GM18873 (cell line): Measurements from ENCODE around the gene PPP3CA.
A peak's percentile ranks its signal among the peaks of the same experiment; 100 is the strongest.
"Not testable (repeated sequence)": the region's sequence is repeated elsewhere in the genome, so short reads cannot be mapped to it uniquely, and the experiment has no call there.

ENCODE experiments used
- ATAC-seq: cut with Tn5 transposase; IDR thresholded peaks from one replicate; pipeline ENCODE4 v1.9.1; 2021; ENCODE audit warnings: mild to moderate bottlenecking, moderate library complexity, moderate number of reproducible peaks; ENCODE audit not compliant: unreplicated experiment, low FRiP score

PPP3CA gene

GRCh38 chr4:101259876-101260275 lies 87.5 kb downstream of the PPP3CA start:
- ATAC-seq = peak; percentile 95

- no peak for ATAC-seq
These were observed 88.4 kb downstream of the PPP3CA start for GRCh38 chr4:101258883-101259282.

- ATAC-seq = no peak
These were observed 91.1 kb downstream of the PPP3CA start for GRCh38 chr4:101256222-101256621.

- ATAC-seq = no peak
These were observed 92.5 kb downstream of the PPP3CA start for GRCh38 chr4:101254776-101255175.

- ATAC-seq = no peak
These were observed 94.2 kb downstream of the PPP3CA start for GRCh38 chr4:101253121-101253520.

GRCh38 chr4:101252721-101253120 lies 94.6 kb downstream of the PPP3CA start:
- ATAC-seq = no peak

GRCh38 chr4:101251261-101251660 lies 96.1 kb downstream of the PPP3CA start:
- ATAC-seq = no peak

GRCh38 chr4:101244349-101244748 lies 103.0 kb downstream of the PPP3CA start:
- no peak for ATAC-seq

- no peak for ATAC-seq
These were observed 104.9 kb downstream of the PPP3CA start for GRCh38 chr4:101242441-101242840.

GRCh38 chr4:101240099-101240498 lies 107.2 kb downstream of the PPP3CA start:
- no peak for ATAC-seq

- no peak for ATAC-seq
These were observed 107.7 kb downstream of the PPP3CA start for GRCh38 chr4:101239665-101240064.

- no peak for ATAC-seq
These were observed 108.6 kb downstream of the PPP3CA start for GRCh38 chr4:101238706-101239105.

GRCh38 chr4:101237773-101238172 lies 109.6 kb downstream of the PPP3CA start:
- ATAC-seq = no peak

GRCh38 chr4:101236097-101236496 lies 111.2 kb downstream of the PPP3CA start:
- no peak for ATAC-seq

GRCh38 chr4:101234141-101234540 lies 113.2 kb downstream of the PPP3CA start:
- not testable (repeated sequence) for ATAC-seq

GRCh38 chr4:101232074-101232776 lies 115.1 kb downstream of the PPP3CA start:
- ATAC-seq = no peak

- ATAC-seq = no peak
These were observed 116.4 kb downstream of the PPP3CA start for GRCh38 chr4:101230801-101231426.

- ATAC-seq = no peak
These were observed 118.2 kb downstream of the PPP3CA start for GRCh38 chr4:101229116-101229515.

- ATAC-seq = no peak
These were observed 119.6 kb downstream of the PPP3CA start for GRCh38 chr4:101227715-101228114.

GRCh38 chr4:101224358-101225218 lies 122.7 kb downstream of the PPP3CA start:
- no peak for ATAC-seq

GRCh38 chr4:101222156-101222845 lies 125.0 kb downstream of the PPP3CA start:
- no peak for ATAC-seq
